ENCODE measurements around the gene ADARB2. TPM values are rescaled to one million over a fixed set of nuclear protein-coding genes. Genes with fewer than 3 reads are reported as not detected.

Gene ADARB2
- total RNA-seq, 4 donors from 2014 or later: 1.3 to 5.4 (median 1.8) TPM

DNA sequence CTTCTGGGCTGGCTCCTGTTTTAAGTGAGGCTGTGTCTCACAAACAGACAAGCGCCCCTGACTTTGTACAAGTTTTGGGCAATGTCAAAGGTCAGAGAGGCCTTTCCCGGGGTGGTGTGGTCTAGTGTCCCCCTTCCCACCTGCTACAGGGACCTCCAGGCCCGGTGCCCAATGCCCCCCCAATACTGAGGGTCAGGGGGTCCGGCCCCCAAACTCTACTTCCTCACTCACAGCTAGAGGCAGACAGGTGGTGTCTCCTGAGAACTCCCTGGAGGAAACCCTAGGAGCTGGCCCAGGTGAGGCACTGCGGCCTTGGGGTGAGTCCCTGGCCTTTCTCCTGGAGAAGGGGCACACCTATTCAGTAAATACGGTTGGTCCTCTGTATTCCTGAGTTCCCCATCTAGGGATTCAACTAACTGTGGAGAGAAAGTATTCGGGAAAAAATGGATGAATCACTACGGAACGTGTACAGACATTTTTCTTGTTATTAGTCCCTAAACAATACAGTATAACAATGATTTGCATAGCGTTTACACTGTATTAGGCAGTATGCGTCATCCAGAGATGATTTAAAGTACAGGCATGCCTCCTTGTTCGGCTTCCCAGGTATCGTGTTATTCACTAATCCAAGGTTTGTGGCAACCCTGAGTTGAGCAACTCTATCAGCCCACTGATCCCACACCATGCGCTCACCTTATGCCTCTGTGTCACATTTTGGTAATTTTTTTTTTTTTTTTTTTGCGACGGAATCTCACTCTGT, 373.0 kb downstream of the ADARB2 start:
- Histone ChIP-seq H3K4me1 (peaks cover 0 to 9% (median 0%) of the 10 kb centered on the region in 3 donors), H3K27me3 (peaks cover 38% of the 10 kb centered on the region), H3K4me3 (no peak overlapping the region), H3K36me3 (no peaks in the 10 kb centered on the region), H3K9me3 (no peaks in the 10 kb centered on the region), H3K27ac (no peak overlapping the region)
- 89 to 94% methylated on average over 8 to 11 of the region's 16 CpGs for WGBS, 2 donors (ENCODE audit: low coverage in 1 of 2)
- no peak for TF ChIP-seq EP300 (IDR thresholded peaks at IDR 0.05)
- no peak for TF ChIP-seq POLR2A (IDR thresholded peaks at IDR 0.05)
- no peak for TF ChIP-seq POLR2AphosphoS5 (IDR thresholded peaks at IDR 0.05)
- TF ChIP-seq, protein P1, sequence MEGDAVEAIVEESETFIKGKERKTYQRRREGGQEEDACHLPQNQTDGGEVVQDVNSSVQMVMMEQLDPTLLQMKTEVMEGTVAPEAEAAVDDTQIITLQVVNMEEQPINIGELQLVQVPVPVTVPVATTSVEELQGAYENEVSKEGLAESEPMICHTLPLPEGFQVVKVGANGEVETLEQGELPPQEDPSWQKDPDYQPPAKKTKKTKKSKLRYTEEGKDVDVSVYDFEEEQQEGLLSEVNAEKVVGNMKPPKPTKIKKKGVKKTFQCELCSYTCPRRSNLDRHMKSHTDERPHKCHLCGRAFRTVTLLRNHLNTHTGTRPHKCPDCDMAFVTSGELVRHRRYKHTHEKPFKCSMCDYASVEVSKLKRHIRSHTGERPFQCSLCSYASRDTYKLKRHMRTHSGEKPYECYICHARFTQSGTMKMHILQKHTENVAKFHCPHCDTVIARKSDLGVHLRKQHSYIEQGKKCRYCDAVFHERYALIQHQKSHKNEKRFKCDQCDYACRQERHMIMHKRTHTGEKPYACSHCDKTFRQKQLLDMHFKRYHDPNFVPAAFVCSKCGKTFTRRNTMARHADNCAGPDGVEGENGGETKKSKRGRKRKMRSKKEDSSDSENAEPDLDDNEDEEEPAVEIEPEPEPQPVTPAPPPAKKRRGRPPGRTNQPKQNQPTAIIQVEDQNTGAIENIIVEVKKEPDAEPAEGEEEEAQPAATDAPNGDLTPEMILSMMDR (IDR thresholded peaks at IDR 0.05): no peak
- ATAC-seq: no peak

DNA sequence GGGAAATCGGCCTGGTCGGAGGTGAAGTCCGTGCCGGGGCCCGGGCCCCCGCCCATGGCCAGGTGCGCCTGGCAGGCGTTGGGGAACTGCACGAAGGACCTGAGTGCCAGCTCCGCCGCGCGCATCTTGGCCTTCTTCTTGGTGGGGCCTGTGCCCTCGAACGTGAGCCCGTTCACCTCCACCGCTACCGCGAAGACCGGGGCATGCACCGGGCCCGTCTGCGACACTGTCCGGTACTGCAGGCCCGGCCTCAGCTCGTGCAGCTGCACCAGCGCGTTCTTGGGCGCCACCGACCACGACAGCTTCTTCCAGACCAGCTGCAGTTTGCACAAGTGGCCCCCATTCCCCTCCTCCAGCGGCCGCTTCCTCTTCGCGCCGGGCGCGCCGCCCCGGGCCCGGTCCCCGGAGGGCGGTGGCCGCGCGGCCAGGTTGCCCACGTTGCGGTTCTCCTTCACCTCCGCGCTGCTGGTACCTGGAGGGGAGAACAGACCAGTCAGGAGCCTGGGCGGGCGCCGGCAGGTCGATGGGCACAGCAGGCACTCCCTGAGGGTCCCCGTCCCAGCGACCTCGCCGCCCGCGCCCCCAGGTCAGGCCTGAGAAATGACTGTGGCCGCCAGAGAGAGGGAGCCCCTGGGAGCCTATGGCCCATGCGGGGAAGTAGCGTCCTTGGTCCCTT, 373.7 kb downstream of the ADARB2 start:
- Histone ChIP-seq H3K4me3 (no peak overlapping the region), H3K9me3 (no peaks in the 10 kb centered on the region), H3K4me1 (peaks cover 0 to 9% (median 0%) of the 10 kb centered on the region in 3 donors), H3K36me3 (no peaks in the 10 kb centered on the region), H3K27ac (no peak overlapping the region), H3K27me3 (peaks cover 34% of the 10 kb centered on the region)
- WGBS, 2 donors (ENCODE audit: low coverage in 1 of 2): no CpG with 5 or more reads among the region's 63 CpGs
- no peak for TF ChIP-seq POLR2A (IDR thresholded peaks at IDR 0.05)
- no peak for TF ChIP-seq POLR2AphosphoS5 (IDR thresholded peaks at IDR 0.05)
- TF ChIP-seq, protein P1 (IDR thresholded peaks at IDR 0.05): no peak
- no peak for TF ChIP-seq EP300 (IDR thresholded peaks at IDR 0.05)
- ATAC-seq: no peak

DNA sequence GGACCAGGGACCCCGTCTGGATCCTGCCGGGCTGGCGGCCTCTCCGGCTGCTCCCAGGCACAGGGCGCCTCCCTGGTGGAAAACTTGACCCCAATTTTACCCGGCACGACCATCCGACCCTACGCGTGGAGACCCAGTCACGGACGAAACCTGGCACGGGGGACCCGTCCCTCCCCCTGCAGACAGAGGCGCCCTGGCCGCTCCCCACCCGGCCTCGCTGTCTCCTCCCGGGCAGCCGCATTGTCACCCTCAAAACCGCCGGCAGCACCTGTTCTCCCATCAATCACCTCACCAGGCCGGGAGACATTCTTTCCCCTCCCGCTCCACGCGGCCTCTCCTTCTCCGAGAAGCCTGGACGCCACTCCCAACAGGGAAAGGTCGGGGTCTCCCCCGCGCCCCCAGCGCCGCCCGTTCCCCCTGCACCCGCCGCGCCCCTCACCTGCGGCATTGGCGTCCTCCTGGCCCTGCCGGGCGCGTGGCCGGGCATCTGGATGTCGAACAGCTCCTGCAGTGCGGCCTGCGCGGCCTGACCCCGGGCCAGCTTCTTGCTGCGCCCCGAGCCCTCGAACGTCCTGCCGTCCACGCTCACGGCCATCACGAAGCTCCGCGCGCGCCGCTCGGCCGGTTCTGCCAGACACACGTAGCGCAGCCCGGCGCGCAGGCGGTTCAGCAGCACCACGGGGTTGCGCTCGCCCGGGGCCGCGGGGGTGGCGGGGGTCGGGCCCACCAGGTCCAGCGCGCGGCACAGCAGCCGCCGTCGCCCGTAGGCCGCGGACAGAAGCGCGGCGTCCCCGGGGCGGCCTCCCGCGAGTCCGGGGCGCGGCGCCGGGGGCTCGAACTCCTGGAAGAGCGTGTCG, 374.5 kb downstream of the ADARB2 start:
- no peak for TF ChIP-seq POLR2AphosphoS5 (IDR thresholded peaks at IDR 0.05)
- TF ChIP-seq POLR2A (IDR thresholded peaks at IDR 0.05): no peak
- no peak for TF ChIP-seq EP300 (IDR thresholded peaks at IDR 0.05)
- TF ChIP-seq, protein P1 (IDR thresholded peaks at IDR 0.05): no peak
- Histone ChIP-seq H3K4me3 (no peak overlapping the region), H3K27ac (no peak overlapping the region), H3K27me3 (peaks cover 26% of the 10 kb centered on the region), H3K9me3 (no peaks in the 10 kb centered on the region), H3K4me1 (peaks cover 0 to 9% (median 0%) of the 10 kb centered on the region in 3 donors), H3K36me3 (no peaks in the 10 kb centered on the region)
- no CpG with 5 or more reads among the region's 101 CpGs for whole genome bisulfite sequencing, 2 donors (ENCODE audit: low coverage in 1 of 2)
- no peak for ATAC-seq

DNA sequence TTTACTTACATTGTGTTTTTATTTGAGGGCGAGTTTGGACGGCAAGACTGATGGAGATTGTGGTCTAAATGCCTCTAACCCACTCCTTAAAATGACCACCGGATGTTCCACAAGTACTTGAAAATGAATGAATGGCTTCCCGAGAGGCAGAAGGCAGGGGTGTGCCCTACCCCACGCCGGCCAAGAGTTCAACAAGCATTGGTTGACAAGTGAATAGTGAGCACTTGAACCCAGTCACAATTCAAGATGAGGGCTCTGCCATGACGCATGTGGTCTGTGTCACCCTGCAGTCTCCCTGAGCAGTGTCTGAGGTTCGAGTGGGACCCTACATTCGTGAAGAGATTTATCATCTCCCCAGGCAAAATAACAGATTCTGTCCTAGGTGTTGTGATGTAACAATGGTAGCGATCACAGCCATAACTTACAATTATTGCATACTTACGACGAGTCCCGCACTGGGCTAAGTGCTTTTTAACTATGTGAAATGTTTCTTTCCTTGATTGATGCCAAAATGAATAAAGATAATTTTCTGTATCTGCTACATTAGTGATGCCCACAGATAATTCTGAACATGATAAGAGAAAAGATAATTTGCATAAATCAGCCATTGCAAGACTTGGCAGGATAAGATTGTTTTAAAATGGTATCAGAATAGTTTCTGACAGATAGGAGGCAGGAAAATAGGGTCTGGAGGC, 375.8 kb downstream of the ADARB2 start:
- TF ChIP-seq, protein P1 (IDR thresholded peaks at IDR 0.05): no peak
- TF ChIP-seq EP300 (IDR thresholded peaks at IDR 0.05): no peak
- ATAC-seq: no peak
- WGBS, 2 donors (ENCODE audit: low coverage in 1 of 2): 88 to 95% methylated on average over 9 to 10 of the region's 13 CpGs
- Histone ChIP-seq H3K4me1 (peaks cover 0 to 9% (median 0%) of the 10 kb centered on the region in 3 donors), H3K27me3 (peaks cover 25% of the 10 kb centered on the region), H3K9me3 (no peaks in the 10 kb centered on the region), H3K27ac (no peak overlapping the region), H3K36me3 (no peaks in the 10 kb centered on the region), H3K4me3 (no peak overlapping the region)
